ENCODE data around the gene HES2.
"Not testable (repeated sequence)": the region's sequence is repeated elsewhere in the genome, so short reads cannot be mapped to it uniquely, and the experiment has no call there.

HES2 gene

GRCh38 chr1:6416295-6416656, 3.4 kb downstream of the HES2 start:
- no peak for DNase-seq

GRCh38 chr1:6414881-6415626, 4.7 kb downstream of the HES2 start:
- DNase-seq, result no peak

- no peak for DNase-seq
Measured at GRCh38 chr1:6414443-6414844, 5.3 kb downstream of the HES2 start.

GRCh38 chr1:6412896-6413295, 6.8 kb downstream of the HES2 start:
- no peak for DNase-seq

- DNase-seq, result no peak
Measured at GRCh38 chr1:6410248-6410893, 9.3 kb downstream of the HES2 start.

- no peak for DNase-seq
Measured at GRCh38 chr1:6409733-6410132, 10.0 kb downstream of the HES2 start.

- DNase-seq, result no peak
Measured at GRCh38 chr1:6409053-6409452, 10.7 kb downstream of the HES2 start.

GRCh38 chr1:6408023-6408422, 11.7 kb downstream of the HES2 start:
- DNase-seq, result no peak

- DNase-seq, result no peak
Measured at GRCh38 chr1:6401673-6402072, 18.0 kb downstream of the HES2 start.

- DNase-seq, result no peak
Measured at GRCh38 chr1:6399294-6399693, 20.4 kb downstream of the HES2 start.

GRCh38 chr1:6397844-6398441, 21.8 kb downstream of the HES2 start:
- DNase-seq, result no peak

GRCh38 chr1:6396998-6397397, 22.7 kb downstream of the HES2 start:
- no peak for DNase-seq

- not testable (repeated sequence) for DNase-seq
Measured at GRCh38 chr1:6395781-6396244, 23.9 kb downstream of the HES2 start.

GRCh38 chr1:6395130-6395529, 24.6 kb downstream of the HES2 start:
- DNase-seq, result not testable (repeated sequence)

GRCh38 chr1:6393400-6394187, 26.1 kb downstream of the HES2 start, which contains the start of gene ACOT7:
TSS of gene ACOT7 (minus strand) at chr1:6393767. CDS start at chr1:6393399, 368 bp downstream.
- peak; percentile 88 to 93 for DNase-seq

- DNase-seq, result no peak
Measured at GRCh38 chr1:6392809-6393399, 26.8 kb downstream of the HES2 start.

- DNase-seq, result no peak
Measured at GRCh38 chr1:6391951-6392808, 27.5 kb downstream of the HES2 start.

- DNase-seq, result no peak
Measured at GRCh38 chr1:6389971-6390370, 29.7 kb downstream of the HES2 start.

GRCh38 chr1:6386371-6386949, 33.3 kb downstream of the HES2 start:
- DNase-seq, result no peak

GRCh38 chr1:6385488-6386191, 34.1 kb downstream of the HES2 start:
- peak; percentile 15 to 49 for DNase-seq

GRCh38 chr1:6384962-6385361, 34.8 kb downstream of the HES2 start:
- DNase-seq, result peak; percentile 71 to 78
